IMR-90 (cell line): ENCODE data around the gene CERT1. TPM values are rescaled to one million over a fixed set of nuclear protein-coding genes. Genes with fewer than 3 reads are reported as not detected.

Experiments
- ATAC-seq: fragments of 200-7000 bp; cut with Tn5 transposase; 2 replicates; pipeline ENCODE4 v1.9.1; 2020; ENCODE audit warnings: low read depth, mild to moderate bottlenecking, moderate library complexity
- BruUV-seq: library from RNA; stranded (reverse); fragments of 400-500 nt; replicated peaks from 2 replicates; lab custom pipeline; 2021; lab: Mats Ljungman, UMichigan
- CTCF ChIA-PET: fragments of 300-600 bp; formaldehyde crosslinking; extraction: SDS; loops from one replicate; lab custom pipeline; 2021; ENCODE audit warnings: antibody characterized with exemption; lab: Yijun Ruan, JAX
- POLR2A ChIA-PET: fragments of 300-600 bp; sonication (Branson Sonifier 250); formaldehyde crosslinking; loops from one replicate; lab custom pipeline; 2022; ENCODE audit warnings: antibody characterized with exemption; ENCODE audit not compliant: unreplicated experiment; lab: Charles Lee
- DNase-seq: peaks from one replicate; pipeline ENCODE4 v3.0.0; 2013
- H2AFZ ChIP-seq: replicated peaks from 2 replicates; pipeline ENCODE3; 2013; ENCODE audit warnings: low read length, mild to moderate bottlenecking; ENCODE audit not compliant: poor library complexity
- H2AK5ac ChIP-seq: 2 replicates; pipeline ENCODE4 v1.6.1; 2013; ENCODE audit warnings: low read depth, low read length, inconsistent platforms
- H2AK9ac ChIP-seq: replicated peaks from 2 replicates; pipeline ENCODE3; 2013; ENCODE audit warnings: mild to moderate bottlenecking, low read depth, low read length, moderate library complexity; ENCODE audit not compliant: poor library complexity
- H2BK120ac ChIP-seq: 2 replicates; pipeline ENCODE4 v1.6.1; 2013; ENCODE audit warnings: low read depth, low read length, inconsistent platforms
- H2BK15ac ChIP-seq: 3 replicates; pipeline ENCODE4 v1.6.1; 2013; ENCODE audit warnings: low read depth, low read length, inconsistent platforms
- H2BK20ac ChIP-seq: 2 replicates; pipeline ENCODE4 v1.6.1; 2013; ENCODE audit warnings: low read depth, mild to moderate bottlenecking, inconsistent platforms, low read length, moderate library complexity
- H2BK5ac ChIP-seq: 2 replicates; pipeline ENCODE4 v1.6.1; 2013; ENCODE audit warnings: mild to moderate bottlenecking, low read depth, low read length, inconsistent platforms; ENCODE audit not compliant: poor library complexity, severe bottlenecking
- H3K14ac ChIP-seq: replicated peaks from 2 replicates; pipeline ENCODE4 v1.6.1; 2013; ENCODE audit warnings: low read depth, low read length, inconsistent platforms
- H3K18ac ChIP-seq: 2 replicates; pipeline ENCODE4 v1.6.1; 2013; ENCODE audit warnings: low read depth, low read length, control low read depth
- H3K23ac ChIP-seq: 2 replicates; pipeline ENCODE4 v1.6.1; 2013; ENCODE audit warnings: low read depth, low read length, inconsistent platforms
- H3K27ac ChIP-seq: 2 replicates; pipeline ENCODE4 v1.5.1; 2013; ENCODE audit warnings: mild to moderate bottlenecking, control low read depth, low read length; ENCODE audit not compliant: insufficient read depth
- H3K27me3 ChIP-seq: 2 replicates; pipeline ENCODE4 v1.6.1; 2013; ENCODE audit warnings: low read length; ENCODE audit not compliant: control insufficient read depth, insufficient read depth
- H3K36me3 ChIP-seq: 2 replicates; pipeline ENCODE4 v1.6.1; 2013; ENCODE audit warnings: low read length, mixed read lengths; ENCODE audit not compliant: control insufficient read depth, insufficient read depth
- H3K4ac ChIP-seq: 2 replicates; pipeline ENCODE4 v1.6.1; 2013; ENCODE audit warnings: low read depth, low read length, inconsistent platforms
- H3K4me1 ChIP-seq: 2 replicates; pipeline ENCODE4 v1.6.1; 2013; ENCODE audit warnings: low read length, mixed read lengths; ENCODE audit not compliant: control insufficient read depth, insufficient read depth
- H3K4me2 ChIP-seq: 2 replicates; pipeline ENCODE4 v1.6.1; 2013; ENCODE audit warnings: low read depth, mild to moderate bottlenecking, control low read depth, low read length, moderate library complexity
- H3K4me3 ChIP-seq: 2 replicates; pipeline ENCODE4 v1.5.1; 2013; ENCODE audit warnings: low read depth, mild to moderate bottlenecking, control low read depth, low read length, moderate library complexity; ENCODE audit not compliant: insufficient read depth
- H3K56ac ChIP-seq: 2 replicates; pipeline ENCODE4 v1.6.1; 2013; ENCODE audit warnings: low read length, inconsistent platforms; ENCODE audit not compliant: insufficient read depth; ENCODE audit errors: extremely low read depth
- H3K79me1 ChIP-seq, 2 experiments: 2 replicates each; pipeline ENCODE4 v1.6.1; 2013; ENCODE audit warnings: low read length in 2 of 2, inconsistent platforms in 1 of 2, low read depth in 1 of 2
- H3K9ac ChIP-seq: 2 replicates; pipeline ENCODE4 v1.6.1; 2013; ENCODE audit warnings: low read depth, low read length, control low read depth
- H3K9me1 ChIP-seq: 2 replicates; pipeline ENCODE4 v1.6.1; 2013; ENCODE audit warnings: low read length, inconsistent platforms; ENCODE audit not compliant: insufficient read depth
- H3K9me3 ChIP-seq: 2 replicates; pipeline ENCODE4 v1.6.1; 2013; ENCODE audit warnings: low read length; ENCODE audit not compliant: control insufficient read depth, insufficient read depth
- H4K20me1 ChIP-seq: 2 replicates; pipeline ENCODE4 v1.6.1; 2013; ENCODE audit warnings: low read length, inconsistent platforms; ENCODE audit not compliant: insufficient read depth
- H4K5ac ChIP-seq: 2 replicates; pipeline ENCODE4 v1.6.1; 2013; ENCODE audit warnings: mild to moderate bottlenecking, low read depth, low read length, control low read depth
- H4K8ac ChIP-seq, 2 experiments: 2 replicates each; pipeline ENCODE4 v1.6.1; 2013; ENCODE audit warnings: low read depth in 2 of 2, low read length in 2 of 2, control low read depth in 1 of 2, inconsistent platforms in 1 of 2
- H4K91ac ChIP-seq: 2 replicates; pipeline ENCODE4 v1.6.1; 2013; ENCODE audit warnings: low read depth, low read length, inconsistent platforms; ENCODE audit not compliant: insufficient read depth
- BHLHE40 ChIP-seq: fragments of 150-350 bp; IDR thresholded peaks from 2 replicates; pipeline ENCODE4 v1.6.1; 2016; ENCODE audit warnings: mild to moderate bottlenecking, low read depth, low read length
- CEBPB ChIP-seq: IDR thresholded peaks from 2 replicates; pipeline ENCODE4 v1.6.1; 2012; ENCODE audit warnings: low read depth, low read length, improper control_type of control experiment
- CHD1 ChIP-seq: IDR thresholded peaks from 2 replicates; pipeline ENCODE4 v1.6.1; 2012; ENCODE audit warnings: low read depth, low read length, improper control_type of control experiment
- ELK1 ChIP-seq: fragments of 150-350 bp; IDR thresholded peaks from 2 replicates; pipeline ENCODE4 v1.6.1; 2016; ENCODE audit warnings: low read depth, mild to moderate bottlenecking, low read length, moderate library complexity, borderline replicate concordance
- FOS ChIP-seq: fragments of 150-350 bp; IDR thresholded peaks from 2 replicates; pipeline ENCODE4 v1.6.1; 2016; ENCODE audit warnings: low read depth, low read length
- MAFK ChIP-seq: IDR thresholded peaks from 2 replicates; pipeline ENCODE4 v1.6.1; 2012; ENCODE audit warnings: low read depth, low read length, improper control_type of control experiment
- MAZ ChIP-seq: IDR thresholded peaks from 2 replicates; pipeline ENCODE4 v1.6.1; 2012; ENCODE audit warnings: low read depth, mild to moderate bottlenecking, low read length, improper control_type of control experiment, moderate library complexity, borderline replicate concordance
- MXI1 ChIP-seq: IDR thresholded peaks from 2 replicates; pipeline ENCODE4 v1.6.1; 2012; ENCODE audit warnings: low read depth, mild to moderate bottlenecking, low read length, moderate library complexity, borderline replicate concordance
- NFE2L2 ChIP-seq: fragments of 150-350 bp; IDR thresholded peaks from 2 replicates; pipeline ENCODE4 v1.6.1; 2016; ENCODE audit warnings: low read depth, mild to moderate bottlenecking, low read length
- POLR2A ChIP-seq: IDR thresholded peaks from 2 replicates; pipeline ENCODE4 v1.6.1; 2012; ENCODE audit warnings: mild to moderate bottlenecking, low read depth, low read length
- RAD21 ChIP-seq: IDR thresholded peaks from 2 replicates; pipeline ENCODE4 v1.6.1; 2012; ENCODE audit warnings: low read length, improper control_type of control experiment
- RCOR1 ChIP-seq: IDR thresholded peaks from 2 replicates; pipeline ENCODE4 v1.6.1; 2012; ENCODE audit warnings: mild to moderate bottlenecking, low read length, improper control_type of control experiment; ENCODE audit not compliant: insufficient replicate concordance
- RFX5 ChIP-seq: IDR thresholded peaks from 2 replicates; pipeline ENCODE4 v1.8.0; 2012; ENCODE audit warnings: low read depth, mild to moderate bottlenecking, low read length, moderate library complexity
- SMC3 ChIP-seq: fragments of 150-350 bp; IDR thresholded peaks from 2 replicates; pipeline ENCODE4 v1.6.1; 2016; ENCODE audit warnings: low read depth, mild to moderate bottlenecking, antibody characterized with exemption, low read length, moderate library complexity
- USF2 ChIP-seq: fragments of 150-350 bp; IDR thresholded peaks from 2 replicates; pipeline ENCODE4 v1.6.1; 2017; ENCODE audit warnings: mild to moderate bottlenecking, antibody characterized with exemption, low read length, low read depth
- WGBS, 2 experiments: methylation state at CpG; one replicate each; pipeline versions ENCODE4 v1.1.5 to v1.1.7; 2013; ENCODE audit warnings: missing lambda C conversion rate in 2 of 2; ENCODE audit not compliant: insufficient read length in 1 of 2; ENCODE audit errors: extremely low coverage in 2 of 2; 5-methylcytosine and 5-hydroxymethylcytosine counted together
- dilution Hi-C: fragments of 300-500 bp; cut with HindIII; formaldehyde crosslinking; loops from one replicate; pipeline ENCODE4 v1.14.3; 2018; ENCODE audit warnings: low sequenced_read_pairs; ENCODE audit not compliant: unreplicated experiment
- in situ Hi-C: fragments of 300-500 bp; cut with MboI; formaldehyde crosslinking; loops from 3 replicates; pipeline ENCODE4 v1.14.3; 2019; ENCODE audit warnings: low sequenced_read_pairs, inconsistent platforms, mixed read lengths
- intact Hi-C: fragments of 100-400 bp; cut with micrococcal nuclease; formaldehyde crosslinking; loops from 2 replicates; pipeline ENCODE4 v1.10.0; 2022
- polyA plus RNA-seq, 3 experiments: library from polyadenylated mRNA; depleted of rRNA; stranded (reverse); fragments of >200 nt; gene quantifications; 2 replicates each; pipeline ENCODE4 v1.2.3, GENCODE V29; 2012; ENCODE audit warnings: low replicate concordance in 1 of 3
- total RNA-seq: library from RNA; depleted of rRNA; stranded (reverse); fragments of >200 nt; gene quantifications from 2 replicates; pipeline ENCODE4 v1.2.3, GENCODE V29; 2012
- TF ChIP-seq, protein P1 (sequence below): conservative IDR thresholded peaks from 2 replicates; pipeline ENCODE4 v1.5.1; 2012; ENCODE audit warnings: mild to moderate bottlenecking, low read depth, low read length, improper control_type of control experiment

Gene CERT1
- total and polyA plus RNA-seq, 2 of the 4 experiments (the other 2 are of a cell fraction) = 7.2 TPM

DNA sequence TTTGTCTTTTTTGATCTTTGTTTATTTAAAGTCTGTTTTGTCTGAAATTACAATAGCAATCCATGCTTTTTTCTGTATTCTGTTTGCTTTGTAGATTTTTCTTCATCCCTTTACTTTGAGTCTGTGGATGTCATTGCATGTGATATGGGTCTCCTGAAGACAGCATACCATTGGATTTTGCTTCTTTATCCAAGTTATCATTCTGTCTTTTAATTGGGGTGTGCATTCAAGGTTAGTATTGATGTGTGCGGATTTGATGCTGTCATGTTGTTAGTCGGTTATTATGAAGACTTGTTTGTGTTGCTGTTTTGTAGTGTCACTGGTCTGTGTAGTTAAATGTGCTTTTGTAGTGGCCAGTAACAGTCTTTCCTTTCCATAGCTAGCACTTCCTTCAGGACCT lies 23.3 kb upstream of the CERT1 start:
- Histone ChIP-seq H4K8ac (no peak overlapping the region), H3K79me1 (peaks cover 19 to 52% of the 10 kb centered on the region in 2 experiments), H3K4me2 (no peak overlapping the region), H3K9ac (no peak overlapping the region), H3K9me1 (peaks cover 9% of the 10 kb centered on the region), H3K27me3 (no peaks in the 10 kb centered on the region), H2AFZ (no peak overlapping the region), H2BK120ac (peak overlapping the region; percentile 19; the same call in 1 of the 2 replicates), H3K9me3 (peaks cover 3% of the 10 kb centered on the region; the same call in 1 of the 2 replicates), H2AK9ac (no peak overlapping the region), H3K23ac (no peak overlapping the region), H4K5ac (no peak overlapping the region), H3K56ac (no peak overlapping the region), H3K36me3 (no peaks in the 10 kb centered on the region), H3K14ac (no peak overlapping the region), H4K91ac (no peak overlapping the region), H3K4ac (no peak overlapping the region), H2BK15ac (no peak overlapping the region), H2BK5ac (no peak overlapping the region), H3K18ac (no peak overlapping the region), H3K27ac (no peak overlapping the region), H4K20me1 (peaks cover 9% of the 10 kb centered on the region), H3K4me1 (peaks cover 6% of the 10 kb centered on the region; the same call in 1 of the 2 replicates), H3K4me3 (no peak overlapping the region), H2BK20ac (no peak overlapping the region), H2AK5ac (no peak overlapping the region)
- intact Hi-C loops = no loop called here
- no CpG with 5 or more reads among the region's 2 CpGs for WGBS, 2 experiments
- DNase-seq (no peak), ATAC-seq (no peak)
- TF ChIP-seq CHD1 = no peak
- no peak for TF ChIP-seq MAFK
- no peak for TF ChIP-seq MAZ
- TF ChIP-seq MXI1 = no peak
- no peak for TF ChIP-seq POLR2A
- TF ChIP-seq CEBPB = no peak
- TF ChIP-seq RFX5 = no peak
- TF ChIP-seq, protein P1, sequence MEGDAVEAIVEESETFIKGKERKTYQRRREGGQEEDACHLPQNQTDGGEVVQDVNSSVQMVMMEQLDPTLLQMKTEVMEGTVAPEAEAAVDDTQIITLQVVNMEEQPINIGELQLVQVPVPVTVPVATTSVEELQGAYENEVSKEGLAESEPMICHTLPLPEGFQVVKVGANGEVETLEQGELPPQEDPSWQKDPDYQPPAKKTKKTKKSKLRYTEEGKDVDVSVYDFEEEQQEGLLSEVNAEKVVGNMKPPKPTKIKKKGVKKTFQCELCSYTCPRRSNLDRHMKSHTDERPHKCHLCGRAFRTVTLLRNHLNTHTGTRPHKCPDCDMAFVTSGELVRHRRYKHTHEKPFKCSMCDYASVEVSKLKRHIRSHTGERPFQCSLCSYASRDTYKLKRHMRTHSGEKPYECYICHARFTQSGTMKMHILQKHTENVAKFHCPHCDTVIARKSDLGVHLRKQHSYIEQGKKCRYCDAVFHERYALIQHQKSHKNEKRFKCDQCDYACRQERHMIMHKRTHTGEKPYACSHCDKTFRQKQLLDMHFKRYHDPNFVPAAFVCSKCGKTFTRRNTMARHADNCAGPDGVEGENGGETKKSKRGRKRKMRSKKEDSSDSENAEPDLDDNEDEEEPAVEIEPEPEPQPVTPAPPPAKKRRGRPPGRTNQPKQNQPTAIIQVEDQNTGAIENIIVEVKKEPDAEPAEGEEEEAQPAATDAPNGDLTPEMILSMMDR = no peak
- no peak for TF ChIP-seq BHLHE40
- TF ChIP-seq SMC3 = no peak
- no peak for TF ChIP-seq USF2
- no peak for TF ChIP-seq RCOR1
- no peak for TF ChIP-seq RAD21
- no peak for TF ChIP-seq FOS
- no peak for TF ChIP-seq ELK1
- no peak for TF ChIP-seq NFE2L2
- POLR2A ChIA-PET = no interaction called here
- no TSS peak for BruUV-seq
- CTCF ChIA-PET = no interaction called here
- dilution Hi-C loops = no loop called here
- in situ Hi-C loops = no loop called here
